K562 (cell line): Measurements from ENCODE around the gene PRDM10.

ENCODE experiments used
- CREB5 ChIP-seq: fragments of 250-450 bp; sonication (Bioruptor Pico); IDR thresholded peaks from 2 replicates; pipeline ENCODE4 v1.5.0; 2020; ENCODE audit warnings: mild to moderate bottlenecking
- EP300 ChIP-seq: IDR thresholded peaks from 2 replicates; pipeline ENCODE4 v1.6.1; 2012; ENCODE audit warnings: low read length, improper control_type of control experiment
- KAT2B ChIP-seq: IDR thresholded peaks from one replicate; pipeline ENCODE4 v1.6.1; 2012; ENCODE audit warnings: low read depth, mild to moderate bottlenecking, control low read depth, inconsistent platforms, low read length, moderate library complexity
- SIN3A ChIP-seq, 2 experiments: fragments of 150-350 bp in 1 of 2; IDR thresholded peaks; 2 replicates each; pipeline ENCODE4 v1.6.1; 2011 to 2016; ENCODE audit warnings: borderline replicate concordance in 2 of 2, low read depth in 2 of 2, low read length in 2 of 2, mild to moderate bottlenecking in 2 of 2, moderate library complexity in 2 of 2; ENCODE audit not compliant: control insufficient read depth in 1 of 2
- SMC3 ChIP-seq: conservative IDR thresholded peaks from 2 replicates; pipeline ENCODE4 v1.6.1; 2011; ENCODE audit warnings: low read depth, low read length, improper control_type of control experiment; ENCODE audit not compliant: insufficient read depth
- TRIM28 ChIP-seq: fragments of 450-650 bp; IDR thresholded peaks from 2 replicates; pipeline ENCODE4 v1.6.1; 2017
- YY1 ChIP-seq, 3 experiments: IDR thresholded peaks; 2 replicates each; pipeline ENCODE4 v1.6.1; 2011; ENCODE audit warnings: low read length in 2 of 3, mild to moderate bottlenecking in 2 of 3, moderate library complexity in 2 of 3, borderline replicate concordance in 1 of 3, control low read depth in 1 of 3, low read depth in 1 of 3; ENCODE audit not compliant: insufficient read depth in 3 of 3, insufficient replicate concordance in 2 of 3, control insufficient read depth in 1 of 3, insufficient read length in 1 of 3; ENCODE audit errors: extremely low read depth in 1 of 3
- ZNF274 ChIP-seq: IDR thresholded peaks from 2 replicates; pipeline ENCODE4 v1.6.1; 2011; ENCODE audit warnings: low read depth, mild to moderate bottlenecking, low read length, moderate library complexity, borderline replicate concordance

GRCh38 chr11:129871914-129872313 lies 130.7 kb downstream of the PRDM10 start:
- no peak for TF ChIP-seq SIN3A (IDR thresholded peaks at IDR 0.05; ENCODE audit: borderline replicate concordance in 2 of 2, control insufficient read depth in 1 of 2, low read depth in 2 of 2, low read length in 2 of 2)
- TF ChIP-seq CREB5 = no peak
- TF ChIP-seq TRIM28 = no peak
- TF ChIP-seq KAT2B = no peak
- TF ChIP-seq YY1 (IDR thresholded peaks at IDR 0.05; ENCODE audit: borderline replicate concordance in 1 of 3, control insufficient read depth in 1 of 3, extremely low read depth in 1 of 3, insufficient read depth in 3 of 3, insufficient read length in 1 of 3, insufficient replicate concordance in 2 of 3, low read depth in 1 of 3, low read length in 2 of 3) = no peak
- TF ChIP-seq SMC3 = no peak
- TF ChIP-seq EP300 = no peak
- no peak for TF ChIP-seq ZNF274
